ENCODE data around the gene ID4. TPM values are rescaled to one million over a fixed set of nuclear protein-coding genes. Genes with fewer than 3 reads are reported as not detected.
A peak's percentile ranks its signal among the peaks of the same experiment; 100 is the strongest.

ID4 gene, protein sequence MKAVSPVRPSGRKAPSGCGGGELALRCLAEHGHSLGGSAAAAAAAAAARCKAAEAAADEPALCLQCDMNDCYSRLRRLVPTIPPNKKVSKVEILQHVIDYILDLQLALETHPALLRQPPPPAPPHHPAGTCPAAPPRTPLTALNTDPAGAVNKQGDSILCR
- 100 to 1,000 TPM in 1 of 4 donors, 10 to 100 TPM in 3; 60.2 to 158 (median 63.3) TPM for total RNA-seq

DNA sequence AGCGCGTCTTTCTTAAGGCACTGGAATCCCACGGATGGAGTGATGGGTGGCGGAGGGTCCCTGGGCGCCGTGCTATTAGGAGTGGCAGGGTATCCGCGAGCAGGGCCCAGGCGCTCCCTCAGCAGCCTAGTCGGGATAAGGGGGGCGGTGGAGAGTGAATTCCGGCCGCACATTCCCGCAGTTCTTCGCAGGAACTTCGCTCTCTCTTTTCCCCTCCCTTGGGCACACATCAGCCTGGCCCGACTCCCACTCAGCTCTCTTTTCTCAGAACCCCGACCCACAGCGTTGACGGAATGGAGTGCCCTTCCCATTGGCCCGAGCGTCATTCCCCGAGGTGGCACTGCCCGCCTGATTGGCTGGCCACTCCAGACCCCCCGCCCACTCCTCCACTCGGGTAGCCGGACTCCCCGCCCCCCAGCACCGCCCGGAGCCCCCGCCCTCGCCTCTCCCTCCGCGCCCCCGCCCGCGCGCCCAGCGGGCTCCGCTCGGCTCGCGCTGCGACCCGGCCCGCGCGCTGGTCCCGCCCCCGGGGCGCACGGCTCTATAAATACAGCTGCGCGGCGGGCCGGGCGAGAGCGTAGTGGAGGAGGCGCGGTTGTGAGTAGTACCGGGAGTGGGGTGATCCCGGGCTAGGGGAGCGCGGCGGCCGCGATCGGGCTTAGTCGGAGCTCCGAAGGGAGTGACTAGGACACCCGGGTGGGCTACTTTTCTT lies at the start of gene ID4:
TSS of gene ID4 (plus strand) at position 572 of the 712 bp plus-strand sequence. CDS start 385 bp downstream, outside the sequence.
- peaks cover 0 to 11% (median 0%) of the 10 kb centered on the region in 4 donors for H3K27me3 ChIP-seq
- TF ChIP-seq POLR2A (IDR thresholded peaks at IDR 0.05; ENCODE audit: low read depth): peak; percentile 92
- TF ChIP-seq, protein P1, sequence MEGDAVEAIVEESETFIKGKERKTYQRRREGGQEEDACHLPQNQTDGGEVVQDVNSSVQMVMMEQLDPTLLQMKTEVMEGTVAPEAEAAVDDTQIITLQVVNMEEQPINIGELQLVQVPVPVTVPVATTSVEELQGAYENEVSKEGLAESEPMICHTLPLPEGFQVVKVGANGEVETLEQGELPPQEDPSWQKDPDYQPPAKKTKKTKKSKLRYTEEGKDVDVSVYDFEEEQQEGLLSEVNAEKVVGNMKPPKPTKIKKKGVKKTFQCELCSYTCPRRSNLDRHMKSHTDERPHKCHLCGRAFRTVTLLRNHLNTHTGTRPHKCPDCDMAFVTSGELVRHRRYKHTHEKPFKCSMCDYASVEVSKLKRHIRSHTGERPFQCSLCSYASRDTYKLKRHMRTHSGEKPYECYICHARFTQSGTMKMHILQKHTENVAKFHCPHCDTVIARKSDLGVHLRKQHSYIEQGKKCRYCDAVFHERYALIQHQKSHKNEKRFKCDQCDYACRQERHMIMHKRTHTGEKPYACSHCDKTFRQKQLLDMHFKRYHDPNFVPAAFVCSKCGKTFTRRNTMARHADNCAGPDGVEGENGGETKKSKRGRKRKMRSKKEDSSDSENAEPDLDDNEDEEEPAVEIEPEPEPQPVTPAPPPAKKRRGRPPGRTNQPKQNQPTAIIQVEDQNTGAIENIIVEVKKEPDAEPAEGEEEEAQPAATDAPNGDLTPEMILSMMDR (IDR thresholded peaks at IDR 0.05): no peak
- peak; percentile 98 to 99 for TF ChIP-seq POLR2AphosphoS5 (IDR thresholded peaks at IDR 0.05)
- peak; percentile 97 for DNase-seq (ENCODE audit: extremely low spot score)

DNA sequence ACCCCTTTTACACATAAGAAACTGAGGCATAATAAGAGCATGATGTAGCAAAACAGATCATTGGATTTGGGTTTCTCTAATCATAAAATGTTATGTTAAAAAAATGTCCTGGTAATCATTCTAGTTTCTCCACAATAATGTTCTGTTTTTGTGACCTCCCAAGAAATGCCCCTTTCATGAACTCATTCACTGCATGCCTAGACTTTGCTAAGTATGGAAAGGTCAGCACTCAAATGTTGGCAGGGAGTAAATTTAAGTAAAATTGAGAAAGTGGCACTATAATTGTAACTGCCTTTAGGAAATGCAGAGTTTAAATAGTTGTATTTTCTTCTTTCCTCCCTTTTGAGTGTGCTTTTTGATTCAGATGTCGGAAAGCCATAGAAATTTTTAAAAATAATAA lies 48.5 kb upstream of the ID4 start:
- Histone ChIP-seq H3K27me3 (no peaks in the 10 kb centered on the region), H3K27ac (replicated peaks in 1 of 4) (no peak overlapping the region), H3K9me3 (no peaks in the 10 kb centered on the region), H3K36me3 (no peaks in the 10 kb centered on the region), H3K4me3 (no peak overlapping the region), H3K4me1 (peaks cover 0 to 41% (median 32%) of the 10 kb centered on the region in 4 donors)
- DNase-seq (ENCODE audit: extremely low spot score): no peak
- 88% methylated on average over 1 of the region's 1 CpG for WGBS
- TF ChIP-seq POLR2A (IDR thresholded peaks at IDR 0.05; ENCODE audit: low read depth): no peak
- TF ChIP-seq POLR2AphosphoS5 (IDR thresholded peaks at IDR 0.05): no peak
- intact Hi-C loops (cut with DNase I): no loop called here

More for the DNA sequence above, at the start of gene ID4:
- Histone ChIP-seq H3K36me3 (no peaks in the 10 kb centered on the region), H3K27ac (replicated peaks in 1 of 4) (peak within 1 kb of the TSS; percentile 94 to 98 (median 96)), H3K9me3 (no peaks in the 10 kb centered on the region), H3K4me1 (peaks cover 0 to 37% (median 27%) of the 10 kb centered on the region in 4 donors), H3K4me3 (peak within 1 kb of the TSS; percentile 88 to 90 (median 90))
- WGBS: 0% methylated on average over 35 of the region's 71 CpGs
- intact Hi-C loops (cut with DNase I): loop anchor here (5.0 kb wide), 1 partner anchor 35 kb away; no protein-coding TSS in a partner anchor

GRCh38 chr6:19789100-19789803 lies 47.9 kb upstream of the ID4 start:
- Histone ChIP-seq H3K4me1 (peaks cover 0 to 41% (median 32%) of the 10 kb centered on the region in 4 donors), H3K27ac (replicated peaks in 1 of 4) (peak overlapping the region in 2 of 4 donors; percentile 10 to 44), H3K9me3 (no peaks in the 10 kb centered on the region), H3K36me3 (no peaks in the 10 kb centered on the region), H3K4me3 (no peak overlapping the region), H3K27me3 (no peaks in the 10 kb centered on the region)
- DNase-seq (ENCODE audit: extremely low spot score): no peak
- 56% methylated on average over 6 of the region's 6 CpGs for WGBS
- intact Hi-C loops (cut with DNase I): no loop called here
- TF ChIP-seq, protein P1 (IDR thresholded peaks at IDR 0.05): no peak
- TF ChIP-seq POLR2A (IDR thresholded peaks at IDR 0.05; ENCODE audit: low read depth) (no peak), EP300 (IDR thresholded peaks at IDR 0.05) (no peak), POLR2AphosphoS5 (IDR thresholded peaks at IDR 0.05) (no peak)

- no peaks in the 10 kb centered on the region for H3K27me3 ChIP-seq
- TF ChIP-seq POLR2AphosphoS5 (IDR thresholded peaks at IDR 0.05) (no peak), EP300 (IDR thresholded peaks at IDR 0.05) (no peak), POLR2A (IDR thresholded peaks at IDR 0.05; ENCODE audit: low read depth) (no peak)
- TF ChIP-seq, protein P1 (IDR thresholded peaks at IDR 0.05): no peak
- H3K4me3 ChIP-seq: no peak overlapping the region
- H3K9me3 ChIP-seq: peaks cover 0 to 2% (median under 1%) of the 10 kb centered on the region in 4 donors
- peak overlapping the region in 3 of 4 donors; percentile 41 to 60 (median 50) for H3K27ac ChIP-seq (replicated peaks in 1 of 4)
- intact Hi-C loops (cut with DNase I): no loop called here
- WGBS: 31% methylated on average over 2 of the region's 2 CpGs
- no peak for DNase-seq (ENCODE audit: extremely low spot score)
- H3K36me3 ChIP-seq: no peaks in the 10 kb centered on the region
- H3K4me1 ChIP-seq: peaks cover 0 to 41% (median 32%) of the 10 kb centered on the region in 4 donors
These were observed 45.9 kb upstream of the ID4 start for GRCh38 chr6:19791267-19791666.

- Histone ChIP-seq H3K27ac (replicated peaks in 1 of 4) (no peak overlapping the region), H3K27me3 (no peaks in the 10 kb centered on the region), H3K4me1 (peaks cover 0 to 20% (median 13%) of the 10 kb centered on the region in 4 donors), H3K36me3 (no peaks in the 10 kb centered on the region), H3K4me3 (no peak overlapping the region), H3K9me3 (peaks cover 0 to 16% (median 11%) of the 10 kb centered on the region in 4 donors)
- no peak for DNase-seq (ENCODE audit: extremely low spot score)
- intact Hi-C loops (cut with DNase I): no loop called here
- TF ChIP-seq, protein P1 (IDR thresholded peaks at IDR 0.05): no peak
These were observed 42.0 kb upstream of the ID4 start for GRCh38 chr6:19795211-19795610.
